Thymus (tissue), 11 donors: ENCODE results near the gene KRT81. TPM values are rescaled to one million over a fixed set of nuclear protein-coding genes. Genes with fewer than 3 reads are reported as not detected.

ENCODE experiments used
- DNase-seq, 9 donors: peaks; one replicate each; pipeline ENCODE4 v3.0.0-alpha.2; 2013; ENCODE audit warnings: low spot score in 9 of 9, low read depth in 6 of 9, missing footprints in 1 of 9
- H3K27ac ChIP-seq, 2 donors: one replicate each; pipeline ENCODE4 v1.5.1; 2013; ENCODE audit warnings: control low read depth in 1 of 2, low read depth in 1 of 2, low read length in 1 of 2, mild to moderate bottlenecking in 1 of 2, moderate library complexity in 1 of 2
- H3K27me3 ChIP-seq, 2 donors: one replicate each; pipeline ENCODE4 v1.5.1; 2013; ENCODE audit warnings: low read length in 1 of 2; ENCODE audit not compliant: control insufficient read depth in 2 of 2, insufficient read depth in 1 of 2
- H3K36me3 ChIP-seq, 2 donors: one replicate each; pipeline ENCODE4 v1.5.1; 2013; ENCODE audit warnings: low read length in 1 of 2, mild to moderate bottlenecking in 1 of 2, moderate library complexity in 1 of 2; ENCODE audit not compliant: control insufficient read depth in 2 of 2, insufficient read depth in 2 of 2
- H3K4me1 ChIP-seq, 2 donors: one replicate each; pipeline ENCODE4 v1.5.1; 2013; ENCODE audit warnings: low read length in 2 of 2; ENCODE audit not compliant: control insufficient read depth in 2 of 2, insufficient read depth in 2 of 2
- H3K4me3 ChIP-seq, 2 donors: one replicate each; pipeline ENCODE4 v1.5.1; 2013; ENCODE audit warnings: low read length in 2 of 2, control low read depth in 1 of 2, mild to moderate bottlenecking in 1 of 2
- H3K9me3 ChIP-seq, 2 donors: one replicate each; pipeline ENCODE4 v1.5.1; 2013; ENCODE audit warnings: low read length in 1 of 2, mild to moderate bottlenecking in 1 of 2; ENCODE audit not compliant: control insufficient read depth in 2 of 2, insufficient read depth in 1 of 2
- WGBS: extraction: QIAGEN DNeasy Blood & Tissue Kit; methylation state at CpG from one replicate; pipeline ENCODE4 v1.1.7; 2013; 5-methylcytosine and 5-hydroxymethylcytosine counted together
- polyA plus RNA-seq: library from polyadenylated mRNA; stranded (reverse); fragments of 200-250 nt; gene quantifications from one replicate; pipeline ENCODE4 v1.2.3, GENCODE V29; 2013
- total RNA-seq: library from RNA; stranded (reverse); fragments of 120-200 nt; gene quantifications from one replicate; pipeline ENCODE4 v1.2.4, GENCODE V29; 2013
- donor health status: healthy.

KRT81 gene
- total and polyA plus RNA-seq, 2 donors, result 0.19 to 3.7 TPM

DNA sequence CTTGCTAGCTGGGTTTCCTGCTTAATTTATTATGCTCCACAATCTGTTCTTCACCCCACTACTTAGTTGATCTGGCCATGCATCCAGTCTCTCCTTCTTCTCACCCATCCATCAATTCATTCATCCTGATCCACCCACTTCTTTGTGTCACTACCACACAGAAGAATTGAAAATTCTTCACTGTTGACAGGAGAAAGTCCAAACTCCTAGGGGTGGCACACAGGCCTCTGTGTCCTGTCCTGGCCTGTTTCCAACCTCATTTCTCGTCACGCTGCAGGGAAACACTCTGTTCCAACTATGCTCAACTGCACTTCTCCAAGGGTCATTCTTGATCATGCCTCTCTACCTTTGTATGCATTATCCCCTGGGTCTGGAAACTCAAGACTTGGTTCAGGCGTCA lies 40.5 kb upstream of the KRT81 start:
- Histone ChIP-seq H3K9me3 (peaks cover 0 to 8% of the 10 kb centered on the region in 2 donors), H3K27me3 (peaks cover 0 to 5% of the 10 kb centered on the region in 2 donors), H3K4me1 (peaks cover 0 to 4% of the 10 kb centered on the region in 2 donors), H3K27ac (no peak overlapping the region), H3K4me3 (no peak overlapping the region), H3K36me3 (no peaks in the 10 kb centered on the region)
- WGBS, result 95% methylated on average over 3 of the region's 3 CpGs
- no peak for DNase-seq

DNA sequence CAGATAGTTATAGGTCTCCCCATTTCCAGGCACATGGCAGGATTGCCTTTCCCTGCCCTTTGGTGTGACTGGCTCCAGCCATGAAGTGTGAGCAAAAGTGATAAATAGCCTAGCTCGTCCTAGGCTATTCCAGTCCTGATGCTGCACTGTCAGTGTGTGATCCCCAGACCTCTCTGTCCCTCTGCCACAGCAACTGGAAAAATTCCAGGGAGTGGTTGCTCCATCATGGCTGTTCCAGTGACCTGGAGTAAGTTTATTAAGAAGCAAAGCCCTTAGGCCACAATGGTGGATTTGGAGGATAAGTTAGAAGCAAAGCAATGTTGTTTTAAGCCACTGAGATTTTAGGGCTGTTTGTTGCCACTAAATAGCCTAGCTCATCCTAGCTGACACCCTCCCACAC lies 39.7 kb upstream of the KRT81 start:
- H3K9me3 ChIP-seq, result peaks cover 0 to 8% of the 10 kb centered on the region in 2 donors
- H3K27ac ChIP-seq, result no peak overlapping the region
- no peak for DNase-seq
- WGBS, result 45% methylated on average over 1 of the region's 1 CpG
- no peaks in the 10 kb centered on the region for H3K36me3 ChIP-seq
- H3K27me3 ChIP-seq, result peaks cover 0 to 5% of the 10 kb centered on the region in 2 donors
- H3K4me3 ChIP-seq, result no peak overlapping the region
- peaks cover 0 to 4% of the 10 kb centered on the region in 2 donors for H3K4me1 ChIP-seq

DNA sequence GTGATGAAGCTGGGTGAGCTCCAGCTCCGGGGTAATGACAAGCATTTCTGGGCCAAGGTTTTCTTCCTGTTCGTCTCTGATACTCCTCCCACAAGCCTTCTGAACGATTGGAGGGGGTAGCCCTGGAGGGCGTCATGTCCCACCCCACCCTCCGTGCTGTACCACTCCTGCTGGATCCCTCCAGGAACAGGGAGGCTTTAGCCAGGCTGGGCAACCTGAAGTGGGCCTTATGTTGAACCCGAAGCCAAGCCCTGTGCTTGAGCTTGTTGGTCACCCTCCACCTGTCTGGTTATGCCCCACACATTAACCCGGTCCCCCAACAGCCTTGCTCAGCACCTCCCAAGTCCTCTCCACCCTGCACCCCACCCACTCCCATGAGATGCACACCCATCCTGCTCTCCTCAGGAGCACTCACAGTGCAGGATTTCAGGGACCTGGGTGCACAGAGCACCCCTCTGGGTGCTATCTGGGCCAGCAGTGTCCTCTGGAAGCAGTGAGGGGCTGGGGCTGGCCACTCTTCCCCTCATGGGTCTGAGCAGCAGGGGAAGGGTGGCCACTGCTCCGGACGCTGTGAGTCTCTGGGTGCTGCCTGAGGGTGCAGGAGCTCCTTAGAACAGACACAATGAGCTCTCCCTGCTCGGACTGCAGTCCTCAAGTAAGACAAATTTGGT lies 36.6 kb upstream of the KRT81 start:
- Histone ChIP-seq H3K27me3 (peaks cover 0 to 6% of the 10 kb centered on the region in 2 donors), H3K36me3 (no peaks in the 10 kb centered on the region), H3K4me3 (no peak overlapping the region), H3K27ac (no peak overlapping the region), H3K9me3 (peaks cover 0 to 3% of the 10 kb centered on the region in 2 donors), H3K4me1 (peaks cover 0 to 4% of the 10 kb centered on the region in 2 donors)
- DNase-seq, result no peak
- WGBS, result 71% methylated on average over 10 of the region's 10 CpGs

- DNase-seq, result peak; percentile 33 to 79 (median 55)
- Histone ChIP-seq H3K36me3 (no peaks in the 10 kb centered on the region), H3K27ac (no peak overlapping the region), H3K4me1 (peaks cover 0 to 4% of the 10 kb centered on the region in 2 donors), H3K27me3 (peaks cover 0 to 10% of the 10 kb centered on the region in 2 donors), H3K9me3 (peaks cover 0 to 3% of the 10 kb centered on the region in 2 donors), H3K4me3 (no peak overlapping the region)
- 48% methylated on average over 11 of the region's 11 CpGs for WGBS
Measured at GRCh38 chr12:52327052-52327829, 35.9 kb upstream of the KRT81 start.

DNA sequence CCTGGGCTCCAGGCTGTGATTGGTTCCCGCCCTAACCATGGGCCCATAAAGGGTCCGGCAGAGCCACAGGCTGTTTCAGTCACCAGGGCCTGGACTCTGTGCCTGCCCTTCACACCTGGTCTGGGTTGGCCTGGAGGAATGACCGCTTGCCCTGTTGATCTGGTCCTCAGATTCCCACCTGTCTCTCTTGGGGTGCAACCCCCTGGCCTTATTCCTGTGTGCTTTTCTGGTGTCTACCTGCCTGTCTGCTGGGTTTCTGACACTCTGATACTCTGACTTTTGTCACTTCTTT lies 32.8 kb upstream of the KRT81 start:
- DNase-seq, result no peak
- H3K4me1 ChIP-seq, result peaks cover 0 to 4% of the 10 kb centered on the region in 2 donors
- 95% methylated on average over 3 of the region's 3 CpGs for whole genome bisulfite sequencing
- peaks cover 0 to 3% of the 10 kb centered on the region in 2 donors for H3K9me3 ChIP-seq
- H3K4me3 ChIP-seq, result no peak overlapping the region
- H3K36me3 ChIP-seq, result no peaks in the 10 kb centered on the region
- peaks cover 0 to 29% of the 10 kb centered on the region in 2 donors for H3K27me3 ChIP-seq
- H3K27ac ChIP-seq, result no peak overlapping the region

GRCh38 chr12:52323416-52324152 lies 32.2 kb upstream of the KRT81 start:
- Histone ChIP-seq H3K27ac (no peak overlapping the region), H3K27me3 (peaks cover 0 to 33% of the 10 kb centered on the region in 2 donors), H3K9me3 (peaks cover 0 to 3% of the 10 kb centered on the region in 2 donors), H3K4me3 (no peak overlapping the region), H3K36me3 (no peaks in the 10 kb centered on the region), H3K4me1 (peaks cover 0 to 4% of the 10 kb centered on the region in 2 donors)
- 89% methylated on average over 10 of the region's 10 CpGs for WGBS
- DNase-seq, result no peak

- Histone ChIP-seq H3K27me3 (peaks cover 0 to 37% of the 10 kb centered on the region in 2 donors), H3K27ac (no peak overlapping the region), H3K4me1 (peaks cover 0 to 4% of the 10 kb centered on the region in 2 donors), H3K4me3 (no peak overlapping the region), H3K36me3 (no peaks in the 10 kb centered on the region), H3K9me3 (peaks cover 0 to 3% of the 10 kb centered on the region in 2 donors)
- DNase-seq, result no peak
- 90% methylated on average over 1 of the region's 1 CpG for WGBS
Measured at GRCh38 chr12:52323001-52323400, 31.7 kb upstream of the KRT81 start.

DNA sequence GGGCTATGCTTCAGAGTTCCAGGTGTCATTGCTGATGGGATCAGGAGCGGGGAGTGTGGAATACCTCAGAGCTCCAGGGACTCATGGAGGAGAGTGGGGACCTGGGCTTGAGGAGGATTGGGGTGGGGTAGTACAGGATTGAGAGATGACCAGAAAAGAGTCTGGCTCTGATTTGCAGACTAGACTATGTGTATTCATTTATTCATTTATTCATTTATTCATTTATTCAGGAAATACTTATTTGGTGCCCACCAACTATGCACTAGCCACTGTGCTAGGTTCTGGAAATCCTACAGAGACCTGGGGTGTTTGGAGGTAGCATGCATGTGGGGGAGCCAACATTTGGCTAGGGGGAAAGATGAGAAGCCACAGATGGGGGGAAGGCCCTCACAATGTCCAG lies 30.7 kb upstream of the KRT81 start:
- Histone ChIP-seq H3K27ac (no peak overlapping the region), H3K36me3 (no peaks in the 10 kb centered on the region), H3K4me1 (no peaks in the 10 kb centered on the region), H3K27me3 (peaks cover 0 to 37% of the 10 kb centered on the region in 2 donors), H3K4me3 (no peak overlapping the region), H3K9me3 (no peaks in the 10 kb centered on the region)
- WGBS, result 95% methylated on average over 1 of the region's 1 CpG
- DNase-seq, result no peak

DNA sequence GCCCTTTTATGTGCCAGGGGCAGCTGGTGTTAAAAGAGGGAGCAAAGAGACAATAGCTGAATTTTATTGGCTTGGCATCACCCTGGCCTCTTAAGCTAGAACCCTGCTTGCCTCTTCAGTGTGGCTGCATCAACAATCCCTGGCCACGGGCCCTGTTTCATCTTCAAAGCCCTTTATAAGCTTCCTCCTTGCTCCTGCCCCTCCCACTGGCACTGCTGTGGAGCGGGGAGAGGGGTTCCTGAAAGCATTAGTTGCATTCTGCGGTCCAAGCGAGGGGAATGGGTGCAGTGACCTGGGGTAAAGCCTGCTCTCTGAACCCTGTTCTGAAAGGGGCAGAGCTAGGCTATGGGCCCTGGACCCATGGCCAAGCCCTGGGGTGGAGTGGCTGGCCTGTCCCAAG lies 30.1 kb upstream of the KRT81 start:
- H3K27me3 ChIP-seq, result peaks cover 0 to 37% of the 10 kb centered on the region in 2 donors
- DNase-seq, result no peak

More for the DNA sequence above, 30.1 kb upstream of the KRT81 start:
- 74% methylated on average over 4 of the region's 4 CpGs for WGBS
- Histone ChIP-seq H3K36me3 (no peaks in the 10 kb centered on the region), H3K9me3 (no peaks in the 10 kb centered on the region), H3K4me1 (no peaks in the 10 kb centered on the region), H3K4me3 (no peak overlapping the region), H3K27ac (no peak overlapping the region)
